ENCODE data around the gene SFT2D2.
A peak's percentile ranks its signal among the peaks of the same experiment; 100 is the strongest.

Gene SFT2D2

GRCh38 chr1:168271636-168272035 lies 45.8 kb downstream of the SFT2D2 start:
- no peak for DNase-seq

- DNase-seq, result no peak
Measured at GRCh38 chr1:168273575-168273974, 47.8 kb downstream of the SFT2D2 start.

GRCh38 chr1:168279253-168279652 lies 53.4 kb downstream of the SFT2D2 start:
- DNase-seq, result no peak

GRCh38 chr1:168280296-168280927 lies 54.6 kb downstream of the SFT2D2 start, which contains the start of gene TBX19:
TBX19 (plus strand) TSS chr1:168280877; CDS start chr1:168281091, 214 bp downstream.
- DNase-seq, result no peak

GRCh38 chr1:168281603-168282325 lies 56.0 kb downstream of the SFT2D2 start:
- DNase-seq, result no peak

- no peak for DNase-seq
Measured at GRCh38 chr1:168285521-168285790, 59.7 kb downstream of the SFT2D2 start.

- DNase-seq, result no peak
Measured at GRCh38 chr1:168285971-168286927, 60.4 kb downstream of the SFT2D2 start.

- DNase-seq, result no peak
Measured at GRCh38 chr1:168287237-168287664, 61.4 kb downstream of the SFT2D2 start.

GRCh38 chr1:168288311-168289052 lies 62.7 kb downstream of the SFT2D2 start:
- no peak for DNase-seq

GRCh38 chr1:168291222-168291837 lies 65.5 kb downstream of the SFT2D2 start:
- no peak for DNase-seq

GRCh38 chr1:168293356-168293755 lies 67.6 kb downstream of the SFT2D2 start:
- DNase-seq, result no peak

- no peak for DNase-seq
Measured at GRCh38 chr1:168295411-168296114, 69.8 kb downstream of the SFT2D2 start.

GRCh38 chr1:168297019-168297730 lies 71.4 kb downstream of the SFT2D2 start:
- DNase-seq, result no peak

GRCh38 chr1:168298446-168298845 lies 72.6 kb downstream of the SFT2D2 start:
- DNase-seq, result no peak

- no peak for DNase-seq
Measured at GRCh38 chr1:168300626-168301025, 74.8 kb downstream of the SFT2D2 start.

GRCh38 chr1:168301664-168302320 lies 76.0 kb downstream of the SFT2D2 start:
- DNase-seq, result peak; percentile 59

Data from NCI-H1048 (cell line).